ENCODE results near the gene LSS. TPM values are rescaled to one million over a fixed set of nuclear protein-coding genes. Genes with fewer than 3 reads are reported as not detected.

The LSS gene
- polyA plus RNA-seq, 1 donor (not counting 4 experiments of a cell fraction or from before 2014, with no cell fraction given), result 105 TPM

- H3K4me1 ChIP-seq (ENCODE audit: control insufficient read depth, extremely low read depth, insufficient read depth, low read length), result no peaks in the 10 kb centered on the region
- FAIRE-seq (no peak), DNase-seq (ENCODE audit: low read depth, low spot score) (no peak)
- no peaks in the 10 kb centered on the region for H3K36me3 ChIP-seq (ENCODE audit: control insufficient read depth in 2 of 2, extremely low read depth in 1 of 2, insufficient read depth in 2 of 2, low read length in 2 of 2)
- H3K27ac ChIP-seq (ENCODE audit: control insufficient read depth, insufficient read depth, low read length), result no peak within 1 kb of the TSS
- H2AFZ ChIP-seq (ENCODE audit: control insufficient read depth, low read length), result no peak within 1 kb of the TSS
- no peaks in the 10 kb centered on the region for H3K9me1 ChIP-seq (ENCODE audit: control insufficient read depth, extremely low read depth, insufficient read depth, low read length)
- no peak within 1 kb of the TSS for H3K9ac ChIP-seq (ENCODE audit: control insufficient read depth, extremely low read depth, insufficient read depth, low read length)
- H3K9me3 ChIP-seq (ENCODE audit: control insufficient read depth, low read depth, low read length), result no peaks in the 10 kb centered on the region
- H3K4me3 ChIP-seq (ENCODE audit: control insufficient read depth in 2 of 3, extremely low read depth in 1 of 3, insufficient read depth in 2 of 3, low read depth in 1 of 3, low read length in 3 of 3), result no peak within 1 kb of the TSS
- TF ChIP-seq EZH2 (IDR thresholded peaks at IDR 0.05; ENCODE audit: low read length) (no peak), CTCF (optimal IDR thresholded peaks at IDR 0.05 in 1 of 3, IDR thresholded peaks at IDR 0.05 in 1 of 3, conservative IDR thresholded peaks at IDR 0.05 in 1 of 3; ENCODE audit: extremely low read depth in 1 of 3, insufficient read depth in 2 of 3, low read length in 3 of 3) (no peak)
- no peaks in the 10 kb centered on the region for H4K20me1 ChIP-seq (ENCODE audit: control insufficient read depth, extremely low read depth, insufficient read depth, low read length)
- H3K27me3 ChIP-seq (ENCODE audit: control insufficient read depth, extremely low read depth, insufficient read depth, low read length), result no peaks in the 10 kb centered on the region
- H3K79me2 ChIP-seq (ENCODE audit: control insufficient read depth, insufficient read depth, low read length), result no peaks in the 10 kb centered on the region
- dilution Hi-C loops (cut with MboI; ENCODE audit: extremely low pct_ligation_motif_present, low sequenced_read_pairs), result no loop called here
- no peak within 1 kb of the TSS for H3K4me2 ChIP-seq (ENCODE audit: control insufficient read depth, extremely low read depth, insufficient read depth, low read depth, low read length)
Observed at GRCh38 chr21:46155514-46156377, 72.8 kb downstream of the LSS start, which contains the start of gene FTCD. TSS of gene FTCD (minus strand) at chr21:46155579. CDS start at chr21:46155523, 56 bp downstream.

- dilution Hi-C loops (cut with MboI; ENCODE audit: extremely low pct_ligation_motif_present, low sequenced_read_pairs), result no loop called here
- TF ChIP-seq EZH2 (IDR thresholded peaks at IDR 0.05; ENCODE audit: low read length), result no peak
- TF ChIP-seq CTCF (optimal IDR thresholded peaks at IDR 0.05 in 1 of 3, IDR thresholded peaks at IDR 0.05 in 1 of 3, conservative IDR thresholded peaks at IDR 0.05 in 1 of 3; ENCODE audit: extremely low read depth in 1 of 3, insufficient read depth in 2 of 3, low read length in 3 of 3), result no peak
- Histone ChIP-seq H3K27me3 (ENCODE audit: control insufficient read depth, extremely low read depth, insufficient read depth, low read length) (no peaks in the 10 kb centered on the region), H2AFZ (ENCODE audit: control insufficient read depth, low read length) (no peak overlapping the region), H3K4me2 (ENCODE audit: control insufficient read depth, extremely low read depth, insufficient read depth, low read depth, low read length) (no peak overlapping the region), H3K9ac (ENCODE audit: control insufficient read depth, extremely low read depth, insufficient read depth, low read length) (no peak overlapping the region), H3K9me1 (ENCODE audit: control insufficient read depth, extremely low read depth, insufficient read depth, low read length) (no peaks in the 10 kb centered on the region), H3K27ac (ENCODE audit: control insufficient read depth, insufficient read depth, low read length) (no peak overlapping the region), H4K20me1 (ENCODE audit: control insufficient read depth, extremely low read depth, insufficient read depth, low read length) (no peaks in the 10 kb centered on the region), H3K9me3 (ENCODE audit: control insufficient read depth, low read depth, low read length) (no peaks in the 10 kb centered on the region), H3K4me1 (ENCODE audit: control insufficient read depth, extremely low read depth, insufficient read depth, low read length) (no peaks in the 10 kb centered on the region), H3K79me2 (ENCODE audit: control insufficient read depth, insufficient read depth, low read length) (no peaks in the 10 kb centered on the region), H3K4me3 (ENCODE audit: control insufficient read depth in 2 of 3, extremely low read depth in 1 of 3, insufficient read depth in 2 of 3, low read depth in 1 of 3, low read length in 3 of 3) (no peak overlapping the region), H3K36me3 (ENCODE audit: control insufficient read depth in 2 of 2, extremely low read depth in 1 of 2, insufficient read depth in 2 of 2, low read length in 2 of 2) (no peaks in the 10 kb centered on the region)
- DNase-seq (ENCODE audit: low read depth, low spot score) (no peak), FAIRE-seq (no peak)
Observed at GRCh38 chr21:46154955-46155513, 73.5 kb downstream of the LSS start.
